Gastroesophageal sphincter (tissue), 4 donors: Measurements from ENCODE around the gene SALL1. TPM values are rescaled to one million over a fixed set of nuclear protein-coding genes. Genes with fewer than 3 reads are reported as not detected.

Experiments
- ATAC-seq: fragments of 150-250 bp; one replicate; pipeline ENCODE4 v1.9.1; 2016; ENCODE audit warnings: mild to moderate bottlenecking, moderate library complexity
- H3K27ac ChIP-seq, 4 donors: fragments of 200-600 bp; sonication (generic) in 3 of 4; 1 replicate in 3 of 4; 2 replicates in 1 of 4; pipeline ENCODE4 v1.5.1; 2016 to 2019
- H3K27me3 ChIP-seq: fragments of 200-600 bp; sonication (generic); one replicate; pipeline ENCODE4 v1.5.1; 2019
- H3K36me3 ChIP-seq, 2 donors: fragments of 200-600 bp; sonication (generic); one replicate each; pipeline ENCODE4 v1.5.1; 2019; ENCODE audit warnings: control low read depth in 1 of 2
- H3K4me1 ChIP-seq, 3 donors: fragments of 200-600 bp; sonication (generic); 1 replicate in 2 of 3; 2 replicates in 1 of 3; pipeline ENCODE4 v1.5.1; 2016 to 2019; ENCODE audit warnings: control low read depth in 2 of 3
- H3K4me3 ChIP-seq, 2 donors: fragments of 200-600 bp; sonication (generic); one replicate each; pipeline ENCODE4 v1.5.1; 2019; ENCODE audit warnings: mild to moderate bottlenecking in 1 of 2, moderate library complexity in 1 of 2
- H3K9me3 ChIP-seq, 3 donors: fragments of 200-600 bp; sonication (generic); one replicate each; pipeline ENCODE4 v1.5.1; 2017 to 2019; ENCODE audit warnings: control low read depth in 2 of 3
- CTCF ChIP-seq, 4 experiments: fragments of 200-600 bp in 2 of 4; fragments of 450-650 bp in 2 of 4; sonication (generic) in 1 of 4; IDR thresholded peaks; one replicate each; pipeline ENCODE4 v1.5.1; 2017 to 2019; ENCODE audit warnings: antibody characterized with exemption in 4 of 4, mild to moderate bottlenecking in 2 of 4, moderate library complexity in 2 of 4
- EP300 ChIP-seq: sonication (generic); formaldehyde crosslinking; IDR thresholded peaks from one replicate; pipeline ENCODE4 v1.6.1; 2017; ENCODE audit warnings: antibody characterized with exemption, mild to moderate bottlenecking
- POLR2A ChIP-seq, 2 donors: fragments of 450-650 bp; IDR thresholded peaks; one replicate each; pipeline ENCODE4 v1.6.1; 2017; ENCODE audit warnings: antibody characterized with exemption in 2 of 2, mild to moderate bottlenecking in 2 of 2, moderate library complexity in 1 of 2
- POLR2AphosphoS5 ChIP-seq: sonication (generic); formaldehyde crosslinking; IDR thresholded peaks from one replicate; pipeline ENCODE4 v1.6.1; 2017; ENCODE audit warnings: antibody characterized with exemption
- WGBS, 2 donors: methylation state at CpG; one replicate each; pipeline ENCODE4 v1.1.5; 2018; ENCODE audit warnings: low coverage in 1 of 2; 5-methylcytosine and 5-hydroxymethylcytosine counted together
- total RNA-seq, 4 donors: library from RNA; depleted of rRNA; stranded (reverse); fragments of >200 nt; gene quantifications; one replicate each; pipeline ENCODE4 v1.1.0, GENCODE V29; 2016

The SALL1 gene
- total RNA-seq, 4 donors from 2014 or later: not detected

GRCh38 chr16:51149251-51149661, 1.8 kb downstream of the SALL1 start:
- H3K4me1 ChIP-seq: peaks cover 0 to 45% (median 22%) of the 10 kb centered on the region in 3 donors
- H3K27me3 ChIP-seq: peaks cover 84% of the 10 kb centered on the region
- no peak overlapping the region for H3K4me3 ChIP-seq

GRCh38 chr16:51148678-51149228, 2.3 kb downstream of the SALL1 start:
- WGBS, 2 donors: 69 to 85% methylated on average over 2 of the region's 2 CpGs
- no peak for TF ChIP-seq EP300
- TF ChIP-seq POLR2A (IDR thresholded peaks at IDR 0.05): no peak
- no peak for TF ChIP-seq CTCF (IDR thresholded peaks at IDR 0.05)
- TF ChIP-seq POLR2AphosphoS5: no peak
- Histone ChIP-seq H3K27me3 (peaks cover 84% of the 10 kb centered on the region), H3K36me3 (no peaks in the 10 kb centered on the region), H3K27ac (no peak overlapping the region), H3K4me3 (no peak overlapping the region), H3K9me3 (no peaks in the 10 kb centered on the region), H3K4me1 (peaks cover 0 to 39% (median 22%) of the 10 kb centered on the region in 3 donors)
- no peak for ATAC-seq

More at GRCh38 chr16:51149251-51149661, 1.8 kb downstream of the SALL1 start:
- Histone ChIP-seq H3K9me3 (peaks cover 0 to under 1% (median 0%) of the 10 kb centered on the region in 3 donors), H3K27ac (no peak overlapping the region), H3K36me3 (no peaks in the 10 kb centered on the region)
- no peak for ATAC-seq
- TF ChIP-seq EP300 (no peak), CTCF (IDR thresholded peaks at IDR 0.05) (no peak), POLR2A (IDR thresholded peaks at IDR 0.05) (no peak), POLR2AphosphoS5 (no peak)
- 33 to 79% methylated on average over 8 to 16 of the region's 16 CpGs for WGBS, 2 donors

GRCh38 chr16:51147776-51148677, 3.0 kb downstream of the SALL1 start:
- no peaks in the 10 kb centered on the region for H3K9me3 ChIP-seq
- no peak overlapping the region for H3K4me3 ChIP-seq
- ATAC-seq: no peak
- H3K27ac ChIP-seq: no peak overlapping the region
- 68 to 77% methylated on average over 3 of the region's 3 CpGs for WGBS, 2 donors
- no peak for TF ChIP-seq CTCF (IDR thresholded peaks at IDR 0.05)
- TF ChIP-seq POLR2A (IDR thresholded peaks at IDR 0.05): no peak
- no peak for TF ChIP-seq EP300
- no peak for TF ChIP-seq POLR2AphosphoS5
- H3K36me3 ChIP-seq: no peaks in the 10 kb centered on the region
- peaks cover 83% of the 10 kb centered on the region for H3K27me3 ChIP-seq
- peaks cover 0 to 34% (median 22%) of the 10 kb centered on the region in 3 donors for H3K4me1 ChIP-seq

GRCh38 chr16:51146256-51146924, 4.7 kb downstream of the SALL1 start:
- H3K4me3 ChIP-seq: no peak overlapping the region
- no peak for ATAC-seq
- TF ChIP-seq POLR2A (IDR thresholded peaks at IDR 0.05) (no peak), POLR2AphosphoS5 (no peak), EP300 (no peak), CTCF (IDR thresholded peaks at IDR 0.05) (no peak)
- H3K4me1 ChIP-seq: peaks cover 0 to 17% (median 9%) of the 10 kb centered on the region in 3 donors
- no peaks in the 10 kb centered on the region for H3K9me3 ChIP-seq
- H3K27me3 ChIP-seq: peaks cover 83% of the 10 kb centered on the region
- no peaks in the 10 kb centered on the region for H3K36me3 ChIP-seq
- WGBS, 2 donors: 12 to 23% methylated on average over 6 of the region's 6 CpGs
- no peak overlapping the region for H3K27ac ChIP-seq
